ENCODE measurements around the gene EWSR1.
"Not testable (repeated sequence)": the region's sequence is repeated elsewhere in the genome, so short reads cannot be mapped to it uniquely, and the experiment has no call there.

The EWSR1 gene

GRCh38 chr22:29341056-29341848 lies 73.2 kb downstream of the EWSR1 start:
- no peak for DNase-seq

GRCh38 chr22:29341849-29342127 lies 73.7 kb downstream of the EWSR1 start:
- DNase-seq, result no peak

DNA sequence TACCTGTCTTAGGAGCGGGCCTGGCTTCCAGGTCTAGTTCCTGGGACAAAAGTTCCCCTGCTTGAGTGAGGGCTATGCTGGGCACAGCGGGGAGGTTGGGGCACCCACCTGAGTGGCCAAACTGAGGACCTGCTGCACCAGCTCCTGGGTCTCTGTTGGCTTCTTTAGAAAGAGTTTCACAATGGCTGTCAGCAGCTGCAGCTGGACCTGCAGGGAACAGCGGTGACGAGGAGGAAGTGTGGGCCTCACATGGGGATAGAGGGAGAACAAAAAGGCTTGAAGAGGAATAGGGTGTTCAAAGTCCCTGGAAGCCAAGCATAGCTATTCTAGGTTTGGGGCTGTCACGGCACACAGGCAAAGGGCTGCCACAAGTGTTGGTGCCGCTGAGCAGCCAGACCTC lies 74.1 kb downstream of the EWSR1 start:
- DNase-seq, result no peak

GRCh38 chr22:29342577-29343312 lies 74.7 kb downstream of the EWSR1 start:
- DNase-seq, result no peak

GRCh38 chr22:29343313-29343805 lies 75.3 kb downstream of the EWSR1 start:
- DNase-seq, result peak; percentile 60

DNA sequence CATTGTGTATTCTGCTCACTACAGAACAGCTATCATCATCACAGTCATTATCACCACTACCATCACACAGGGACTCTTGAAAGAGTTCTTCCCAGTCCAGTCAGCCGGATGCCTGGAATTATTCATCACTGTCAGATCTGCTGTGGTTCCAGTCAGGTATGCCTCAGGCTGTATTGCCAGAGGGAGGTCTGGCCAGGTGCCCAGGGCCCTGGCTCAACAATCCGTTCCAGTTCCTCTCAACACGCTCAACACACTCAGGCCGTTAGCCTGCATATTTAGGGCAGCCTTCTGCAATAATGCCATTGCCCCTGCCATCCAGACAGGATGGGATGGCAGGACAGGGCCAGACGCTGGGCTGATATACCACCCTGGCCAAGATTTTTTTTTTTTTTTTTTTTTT lies 76.1 kb downstream of the EWSR1 start:
- DNase-seq, result peak; percentile 76

GRCh38 chr22:29344889-29345288 lies 76.8 kb downstream of the EWSR1 start:
- DNase-seq, result not testable (repeated sequence)

DNA sequence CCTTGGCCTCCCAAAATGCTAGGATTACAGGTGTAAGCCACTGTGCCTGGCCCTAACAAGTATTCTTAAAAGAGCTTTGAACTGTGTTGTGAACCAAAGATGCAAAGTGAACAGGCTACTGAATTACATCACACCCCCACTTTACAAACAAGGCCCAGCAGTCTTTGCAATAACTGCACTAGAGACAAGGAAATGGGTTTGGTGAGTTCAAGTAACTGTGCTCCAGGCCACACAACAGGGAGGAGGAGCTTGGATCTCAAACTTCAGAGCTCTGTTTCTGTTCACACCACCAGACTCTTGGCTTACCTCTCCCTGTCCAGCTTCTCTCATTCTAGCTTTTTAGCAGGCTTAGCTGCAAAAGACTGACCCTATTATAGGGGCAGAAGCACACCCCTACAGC lies 77.9 kb downstream of the EWSR1 start:
- DNase-seq, result no peak

DNA sequence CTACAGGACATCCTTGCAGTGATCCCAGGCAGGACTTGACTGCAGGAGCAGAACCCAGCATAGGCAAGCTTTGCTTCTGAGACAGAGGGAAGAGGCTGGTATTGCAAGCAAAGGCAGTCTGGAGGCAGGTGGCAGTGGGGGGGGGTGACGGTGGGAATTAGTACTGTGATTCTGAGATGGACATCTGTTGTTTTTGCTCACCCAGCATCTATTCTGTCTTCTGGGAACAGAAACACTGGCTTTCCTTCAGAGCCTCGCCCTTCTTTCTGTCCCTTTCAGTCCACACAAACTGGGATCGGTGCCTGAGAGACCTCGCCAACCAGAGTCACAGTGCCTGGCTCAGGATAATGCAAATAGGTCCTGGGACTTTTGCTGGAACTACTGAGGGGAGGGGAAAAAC lies 78.6 kb downstream of the EWSR1 start:
- DNase-seq, result no peak

DNA sequence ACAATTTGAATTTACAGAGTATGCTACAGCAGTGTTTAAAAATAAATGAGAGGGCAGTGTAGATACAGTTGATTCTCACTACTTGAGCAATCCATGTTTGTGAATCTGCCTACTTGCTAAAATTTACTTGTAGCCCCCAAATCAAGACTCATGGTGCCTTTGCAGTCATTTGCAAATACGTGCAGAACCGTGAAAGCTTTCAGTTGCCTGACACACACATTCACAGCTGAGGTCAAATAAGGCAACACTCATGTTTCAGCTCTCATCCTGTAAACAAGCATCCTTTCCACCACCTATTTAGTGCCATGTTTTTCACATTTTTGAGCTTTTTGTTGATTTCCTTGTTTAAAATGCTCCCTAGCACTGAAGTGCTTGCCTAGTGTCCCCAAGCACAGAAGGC lies 80.0 kb downstream of the EWSR1 start:
- DNase-seq, result no peak

GRCh38 chr22:29348956-29349355 lies 80.9 kb downstream of the EWSR1 start:
- DNase-seq, result no peak
